Measurements from ENCODE around the gene MPPED2.

Gene MPPED2

GRCh38 chr11:30414244-30414643 is 171.9 kb downstream of the MPPED2 start:
- TF ChIP-seq FOXP2 (optimal IDR thresholded peaks at IDR 0.05; ENCODE audit: borderline replicate concordance, extremely low read depth, extremely low read length, insufficient read depth) (no peak), SIN3A (IDR thresholded peaks at IDR 0.05; ENCODE audit: borderline replicate concordance, insufficient read depth, low read length) (no peak), REST (IDR thresholded peaks at IDR 0.05; ENCODE audit: insufficient read depth in 1 of 2, low read depth in 2 of 2, low read length in 2 of 2) (no peak), POLR2AphosphoS5 (IDR thresholded peaks at IDR 0.05; ENCODE audit: low read depth, low read length) (no peak), TAF1 (IDR thresholded peaks at IDR 0.05; ENCODE audit: borderline replicate concordance, insufficient read depth, low read length) (no peak)

GRCh38 chr11:30412509-30412908 is 173.6 kb downstream of the MPPED2 start:
- TF ChIP-seq SIN3A (IDR thresholded peaks at IDR 0.05; ENCODE audit: borderline replicate concordance, insufficient read depth, low read length) (no peak), FOXP2 (optimal IDR thresholded peaks at IDR 0.05; ENCODE audit: borderline replicate concordance, extremely low read depth, extremely low read length, insufficient read depth) (no peak), POLR2AphosphoS5 (IDR thresholded peaks at IDR 0.05; ENCODE audit: low read depth, low read length) (no peak), REST (IDR thresholded peaks at IDR 0.05; ENCODE audit: insufficient read depth in 1 of 2, low read depth in 2 of 2, low read length in 2 of 2) (no peak), TAF1 (IDR thresholded peaks at IDR 0.05; ENCODE audit: borderline replicate concordance, insufficient read depth, low read length) (no peak)

- no peak for TF ChIP-seq TAF1 (IDR thresholded peaks at IDR 0.05; ENCODE audit: borderline replicate concordance, insufficient read depth, low read length)
- no peak for TF ChIP-seq POLR2AphosphoS5 (IDR thresholded peaks at IDR 0.05; ENCODE audit: low read depth, low read length)
- TF ChIP-seq FOXP2 (optimal IDR thresholded peaks at IDR 0.05; ENCODE audit: borderline replicate concordance, extremely low read depth, extremely low read length, insufficient read depth), result no peak
These were observed 174.8 kb downstream of the MPPED2 start for GRCh38 chr11:30411383-30411782.

GRCh38 chr11:30406978-30407762 is 179.0 kb downstream of the MPPED2 start:
- no peak for TF ChIP-seq POLR2AphosphoS5 (IDR thresholded peaks at IDR 0.05; ENCODE audit: low read depth, low read length)

- no peak for TF ChIP-seq SIN3A (IDR thresholded peaks at IDR 0.05; ENCODE audit: borderline replicate concordance, insufficient read depth, low read length)
- no peak for TF ChIP-seq POLR2AphosphoS5 (IDR thresholded peaks at IDR 0.05; ENCODE audit: low read depth, low read length)
- no peak for TF ChIP-seq TAF1 (IDR thresholded peaks at IDR 0.05; ENCODE audit: borderline replicate concordance, insufficient read depth, low read length)
- no peak for TF ChIP-seq REST (IDR thresholded peaks at IDR 0.05; ENCODE audit: insufficient read depth in 1 of 2, low read depth in 2 of 2, low read length in 2 of 2)
- no peak for TF ChIP-seq FOXP2 (optimal IDR thresholded peaks at IDR 0.05; ENCODE audit: borderline replicate concordance, extremely low read depth, extremely low read length, insufficient read depth)
These were observed 180.8 kb downstream of the MPPED2 start for GRCh38 chr11:30405385-30405784.

GRCh38 chr11:30404136-30404535 is 182.0 kb downstream of the MPPED2 start:
- no peak for TF ChIP-seq FOXP2 (optimal IDR thresholded peaks at IDR 0.05; ENCODE audit: borderline replicate concordance, extremely low read depth, extremely low read length, insufficient read depth)
- no peak for TF ChIP-seq POLR2AphosphoS5 (IDR thresholded peaks at IDR 0.05; ENCODE audit: low read depth, low read length)

Measured in PFSK-1 (cell line).